ENCODE results near the gene NCOA7. TPM values are rescaled to one million over a fixed set of nuclear protein-coding genes. Genes with fewer than 3 reads are reported as not detected.

NCOA7 gene
- total RNA-seq, 1 experiment from 2014 or later: 67.9 TPM

DNA sequence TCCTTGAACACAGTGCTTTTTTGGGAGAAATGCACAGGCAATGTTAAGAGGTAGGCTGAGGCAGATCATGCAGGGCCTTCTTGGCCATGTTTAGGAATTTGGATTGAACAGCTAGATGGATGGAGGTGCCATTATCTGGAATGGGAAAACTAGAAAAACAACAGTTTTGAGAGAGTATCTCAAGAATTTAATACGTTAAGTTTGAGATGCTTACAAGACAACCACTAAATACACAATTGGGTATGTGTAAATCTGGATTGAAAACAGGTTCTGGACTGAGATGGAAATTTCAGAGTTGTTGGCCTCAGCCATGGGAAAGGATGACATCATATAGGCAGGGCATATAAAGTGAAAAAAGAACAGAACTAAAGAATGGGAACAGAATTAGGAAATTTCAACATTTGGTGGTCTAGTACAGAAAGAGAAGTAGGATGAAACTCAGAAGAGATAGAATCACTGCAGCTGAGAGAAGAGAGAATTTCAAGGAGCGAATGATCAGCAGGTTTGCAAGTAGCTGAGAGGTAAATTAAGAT, 37.1 kb downstream of the NCOA7 start:
- H3K9me3 Mint-ChIP-seq (ENCODE audit: unreplicated experiment): no peaks in the 10 kb centered on the region
- ChIA-PET CTCF (no interaction called here), POLR2A (no interaction called here)
- no peaks in the 10 kb centered on the region for H3K27me3 ChIP-seq (replicated peaks; ENCODE audit: control insufficient read depth, insufficient read depth, low read length)
- no peaks in the 10 kb centered on the region for H3K4me1 Mint-ChIP-seq (ENCODE audit: low read depth, unreplicated experiment)
- H3K4me3 ChIP-seq (ENCODE audit: low read depth, low read length): no peak overlapping the region
- H3K27ac Mint-ChIP-seq (ENCODE audit: unreplicated experiment): no peak overlapping the region
- DNase-seq: no peak
- no peaks in the 10 kb centered on the region for H3K27me3 Mint-ChIP-seq (ENCODE audit: insufficient read depth, unreplicated experiment)
- H3K36me3 ChIP-seq (ENCODE audit: control insufficient read depth, insufficient read depth, low read length): no peaks in the 10 kb centered on the region
- no peaks in the 10 kb centered on the region; the same call in 1 of the 2 replicates for H3K4me1 ChIP-seq
- no peaks in the 10 kb centered on the region for H3K9me3 ChIP-seq
- H3K36me3 Mint-ChIP-seq (ENCODE audit: insufficient read depth, unreplicated experiment): no peaks in the 10 kb centered on the region
- intact Hi-C loops (cut with micrococcal nuclease; ENCODE audit: unreplicated experiment): no loop called here
- H3K4me3 Mint-ChIP-seq (ENCODE audit: unreplicated experiment): no peak overlapping the region
- TF ChIP-seq, protein P1, sequence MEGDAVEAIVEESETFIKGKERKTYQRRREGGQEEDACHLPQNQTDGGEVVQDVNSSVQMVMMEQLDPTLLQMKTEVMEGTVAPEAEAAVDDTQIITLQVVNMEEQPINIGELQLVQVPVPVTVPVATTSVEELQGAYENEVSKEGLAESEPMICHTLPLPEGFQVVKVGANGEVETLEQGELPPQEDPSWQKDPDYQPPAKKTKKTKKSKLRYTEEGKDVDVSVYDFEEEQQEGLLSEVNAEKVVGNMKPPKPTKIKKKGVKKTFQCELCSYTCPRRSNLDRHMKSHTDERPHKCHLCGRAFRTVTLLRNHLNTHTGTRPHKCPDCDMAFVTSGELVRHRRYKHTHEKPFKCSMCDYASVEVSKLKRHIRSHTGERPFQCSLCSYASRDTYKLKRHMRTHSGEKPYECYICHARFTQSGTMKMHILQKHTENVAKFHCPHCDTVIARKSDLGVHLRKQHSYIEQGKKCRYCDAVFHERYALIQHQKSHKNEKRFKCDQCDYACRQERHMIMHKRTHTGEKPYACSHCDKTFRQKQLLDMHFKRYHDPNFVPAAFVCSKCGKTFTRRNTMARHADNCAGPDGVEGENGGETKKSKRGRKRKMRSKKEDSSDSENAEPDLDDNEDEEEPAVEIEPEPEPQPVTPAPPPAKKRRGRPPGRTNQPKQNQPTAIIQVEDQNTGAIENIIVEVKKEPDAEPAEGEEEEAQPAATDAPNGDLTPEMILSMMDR (IDR thresholded peaks at IDR 0.05; ENCODE audit: insufficient read depth in 1 of 2, low read depth in 1 of 2, low read length in 1 of 2, severe bottlenecking in 1 of 2, unreplicated experiment in 1 of 2): no peak
- BruUV-seq (replicated peaks): no TSS peak

DNA sequence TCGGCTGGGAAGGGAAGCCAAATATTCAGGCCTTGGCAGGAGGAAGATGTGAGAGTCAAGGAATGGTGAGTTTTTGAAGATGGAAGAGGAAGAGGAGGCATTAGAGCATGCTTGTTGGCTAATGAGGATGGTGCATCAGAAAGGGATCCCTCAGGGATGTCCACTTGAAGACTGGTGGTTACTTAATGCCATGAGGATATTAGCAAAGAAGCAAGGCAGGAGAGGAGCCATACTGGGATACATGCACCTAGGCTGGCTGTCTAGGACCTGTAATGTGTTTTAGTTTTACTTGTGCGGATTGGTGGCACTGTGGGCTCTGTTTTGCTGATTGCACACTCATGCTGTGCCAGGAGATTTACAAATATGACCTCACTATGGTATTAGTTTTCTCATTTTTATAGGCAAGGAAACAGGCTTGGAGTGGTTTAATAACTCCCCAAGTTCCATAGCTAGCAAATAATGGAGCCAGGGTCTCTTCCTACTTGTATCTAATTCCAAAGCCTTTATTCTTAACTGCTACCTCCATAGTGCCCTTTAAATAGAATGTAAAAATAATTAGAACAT, 37.8 kb downstream of the NCOA7 start:
- DNase-seq: no peak
- ChIA-PET CTCF (no interaction called here), POLR2A (no interaction called here)
- no peaks in the 10 kb centered on the region for H3K27me3 Mint-ChIP-seq (ENCODE audit: insufficient read depth, unreplicated experiment)
- H3K27ac Mint-ChIP-seq (ENCODE audit: unreplicated experiment): no peak overlapping the region
- no peak overlapping the region for H3K4me3 Mint-ChIP-seq (ENCODE audit: unreplicated experiment)
- no peak overlapping the region for H3K4me3 ChIP-seq (ENCODE audit: low read depth, low read length)
- TF ChIP-seq, protein P1 (IDR thresholded peaks at IDR 0.05; ENCODE audit: insufficient read depth in 1 of 2, low read depth in 1 of 2, low read length in 1 of 2, severe bottlenecking in 1 of 2, unreplicated experiment in 1 of 2): no peak
- intact Hi-C loops (cut with micrococcal nuclease; ENCODE audit: unreplicated experiment): no loop called here
- no peaks in the 10 kb centered on the region for H3K9me3 ChIP-seq
- BruUV-seq (replicated peaks): no TSS peak
- no peaks in the 10 kb centered on the region for H3K9me3 Mint-ChIP-seq (ENCODE audit: unreplicated experiment)
- no peaks in the 10 kb centered on the region for H3K4me1 Mint-ChIP-seq (ENCODE audit: low read depth, unreplicated experiment)
- H3K36me3 ChIP-seq (ENCODE audit: control insufficient read depth, insufficient read depth, low read length): no peaks in the 10 kb centered on the region
- H3K4me1 ChIP-seq: no peaks in the 10 kb centered on the region; the same call in 1 of the 2 replicates
- H3K36me3 Mint-ChIP-seq (ENCODE audit: insufficient read depth, unreplicated experiment): no peaks in the 10 kb centered on the region
- H3K27me3 ChIP-seq (replicated peaks; ENCODE audit: control insufficient read depth, insufficient read depth, low read length): no peaks in the 10 kb centered on the region

DNA sequence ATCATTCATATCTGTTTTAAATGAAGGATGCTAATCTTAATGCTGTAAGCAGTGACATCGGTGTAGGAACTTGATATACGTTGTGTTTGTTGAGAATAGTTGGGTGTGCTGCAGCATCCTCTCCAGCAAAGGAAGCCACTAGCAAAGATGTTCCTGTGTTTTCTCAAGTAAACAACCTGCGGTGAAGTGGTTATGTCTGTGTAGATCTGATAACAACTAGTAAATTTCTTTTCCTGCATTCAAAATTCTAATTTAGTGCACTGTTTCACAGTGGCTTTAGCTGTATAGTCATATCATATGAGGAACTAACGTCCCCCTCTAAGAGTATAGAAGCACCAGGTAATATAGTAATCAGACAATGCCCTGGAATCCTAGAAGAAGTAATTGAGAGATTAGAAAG, 38.7 kb downstream of the NCOA7 start:
- no peak overlapping the region for H3K4me3 ChIP-seq (ENCODE audit: low read depth, low read length)
- Mint-ChIP-seq H3K4me3 (ENCODE audit: unreplicated experiment) (no peak overlapping the region), H3K9me3 (ENCODE audit: unreplicated experiment) (no peaks in the 10 kb centered on the region), H3K27me3 (ENCODE audit: insufficient read depth, unreplicated experiment) (no peaks in the 10 kb centered on the region), H3K4me1 (ENCODE audit: low read depth, unreplicated experiment) (no peaks in the 10 kb centered on the region), H3K27ac (ENCODE audit: unreplicated experiment) (no peak overlapping the region), H3K36me3 (ENCODE audit: insufficient read depth, unreplicated experiment) (no peaks in the 10 kb centered on the region)
- no TSS peak for BruUV-seq (replicated peaks)
- DNase-seq: no peak
- H3K9me3 ChIP-seq: no peaks in the 10 kb centered on the region
- ChIA-PET CTCF (no interaction called here), POLR2A (no interaction called here)
- intact Hi-C loops (cut with micrococcal nuclease; ENCODE audit: unreplicated experiment): no loop called here
- H3K36me3 ChIP-seq (ENCODE audit: control insufficient read depth, insufficient read depth, low read length): no peaks in the 10 kb centered on the region
- TF ChIP-seq, protein P1 (IDR thresholded peaks at IDR 0.05; ENCODE audit: insufficient read depth in 1 of 2, low read depth in 1 of 2, low read length in 1 of 2, severe bottlenecking in 1 of 2, unreplicated experiment in 1 of 2): no peak
- peaks cover 8% of the 10 kb centered on the region for H3K4me1 ChIP-seq
- H3K27me3 ChIP-seq (replicated peaks; ENCODE audit: control insufficient read depth, insufficient read depth, low read length): no peaks in the 10 kb centered on the region

Data from Caco-2 (cell line).